ENCODE data around the gene ATG7.

ATG7 gene

GRCh38 chr3:11349446-11349845 is 77.2 kb downstream of the ATG7 start:
- no peak for DNase-seq (ENCODE audit: low read depth)
- H3K4me3 ChIP-seq (replicated peaks; ENCODE audit: low read depth, low read length): no peak overlapping the region
- no peak for TF ChIP-seq CTCF (IDR thresholded peaks at IDR 0.05; ENCODE audit: low read length, missing control alignments)

- peak; percentile 31 for DNase-seq (ENCODE audit: low read depth)
- no peak overlapping the region for H3K4me3 ChIP-seq (replicated peaks; ENCODE audit: low read depth, low read length)
- TF ChIP-seq CTCF (IDR thresholded peaks at IDR 0.05; ENCODE audit: low read length, missing control alignments): no peak
Measured at GRCh38 chr3:11350374-11350773, 78.2 kb downstream of the ATG7 start.

- H3K4me3 ChIP-seq (replicated peaks; ENCODE audit: low read depth, low read length): no peak overlapping the region
- TF ChIP-seq CTCF (IDR thresholded peaks at IDR 0.05; ENCODE audit: low read length, missing control alignments): no peak
- no peak for DNase-seq (ENCODE audit: low read depth)
Measured at GRCh38 chr3:11351451-11351850, 79.3 kb downstream of the ATG7 start.

GRCh38 chr3:11356269-11356668 is 84.1 kb downstream of the ATG7 start:
- DNase-seq (ENCODE audit: low read depth): no peak
- no peak overlapping the region for H3K4me3 ChIP-seq (replicated peaks; ENCODE audit: low read depth, low read length)
- TF ChIP-seq CTCF (IDR thresholded peaks at IDR 0.05; ENCODE audit: low read length, missing control alignments): no peak

GRCh38 chr3:11362600-11362999 is 90.4 kb downstream of the ATG7 start:
- DNase-seq (ENCODE audit: low read depth): no peak
- TF ChIP-seq CTCF (IDR thresholded peaks at IDR 0.05; ENCODE audit: low read length, missing control alignments): no peak
- H3K4me3 ChIP-seq (replicated peaks; ENCODE audit: low read depth, low read length): no peak overlapping the region

- H3K4me3 ChIP-seq (replicated peaks; ENCODE audit: low read depth, low read length): no peak overlapping the region
- TF ChIP-seq CTCF (IDR thresholded peaks at IDR 0.05; ENCODE audit: low read length, missing control alignments): no peak
- DNase-seq (ENCODE audit: low read depth): no peak
Measured at GRCh38 chr3:11363715-11364114, 91.5 kb downstream of the ATG7 start.

- no peak for DNase-seq (ENCODE audit: low read depth)
- TF ChIP-seq CTCF (IDR thresholded peaks at IDR 0.05; ENCODE audit: low read length, missing control alignments): no peak
- H3K4me3 ChIP-seq (replicated peaks; ENCODE audit: low read depth, low read length): no peak overlapping the region
Measured at GRCh38 chr3:11364181-11364580, 92.0 kb downstream of the ATG7 start.

Measured in fibroblast of pulmonary artery (primary cell).